Globus pallidus (tissue), 1 donor: Measurements from ENCODE around the gene HDAC8.
"Not testable (repeated sequence)": the region's sequence is repeated elsewhere in the genome, so short reads cannot be mapped to it uniquely, and the experiment has no call there.

ENCODE experiments used
- DNase-seq: peaks from one replicate; pipeline ENCODE4 v3.0.0-alpha.2; 2015; ENCODE audit warnings: low spot score

HDAC8 gene

DNA sequence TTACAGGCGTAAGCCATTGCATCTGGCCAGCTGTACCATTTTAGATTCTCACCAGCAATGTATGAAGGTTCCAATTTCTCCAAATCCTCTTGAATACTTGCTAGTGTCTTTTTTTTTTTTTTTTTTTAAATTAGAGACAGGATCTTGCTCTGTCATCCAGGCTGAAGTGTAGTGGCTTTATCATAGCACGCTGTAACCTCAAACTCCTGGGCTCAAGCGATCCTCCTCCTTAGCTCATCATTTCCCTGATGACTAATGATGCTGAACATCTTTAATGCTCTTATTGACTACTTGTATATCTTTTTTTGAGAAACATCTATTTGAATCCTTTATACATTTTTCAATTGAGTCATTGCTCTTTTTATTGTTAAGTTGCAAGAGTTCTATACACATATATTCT, 40.3 kb downstream of the HDAC8 start:
- DNase-seq, result no peak

DNA sequence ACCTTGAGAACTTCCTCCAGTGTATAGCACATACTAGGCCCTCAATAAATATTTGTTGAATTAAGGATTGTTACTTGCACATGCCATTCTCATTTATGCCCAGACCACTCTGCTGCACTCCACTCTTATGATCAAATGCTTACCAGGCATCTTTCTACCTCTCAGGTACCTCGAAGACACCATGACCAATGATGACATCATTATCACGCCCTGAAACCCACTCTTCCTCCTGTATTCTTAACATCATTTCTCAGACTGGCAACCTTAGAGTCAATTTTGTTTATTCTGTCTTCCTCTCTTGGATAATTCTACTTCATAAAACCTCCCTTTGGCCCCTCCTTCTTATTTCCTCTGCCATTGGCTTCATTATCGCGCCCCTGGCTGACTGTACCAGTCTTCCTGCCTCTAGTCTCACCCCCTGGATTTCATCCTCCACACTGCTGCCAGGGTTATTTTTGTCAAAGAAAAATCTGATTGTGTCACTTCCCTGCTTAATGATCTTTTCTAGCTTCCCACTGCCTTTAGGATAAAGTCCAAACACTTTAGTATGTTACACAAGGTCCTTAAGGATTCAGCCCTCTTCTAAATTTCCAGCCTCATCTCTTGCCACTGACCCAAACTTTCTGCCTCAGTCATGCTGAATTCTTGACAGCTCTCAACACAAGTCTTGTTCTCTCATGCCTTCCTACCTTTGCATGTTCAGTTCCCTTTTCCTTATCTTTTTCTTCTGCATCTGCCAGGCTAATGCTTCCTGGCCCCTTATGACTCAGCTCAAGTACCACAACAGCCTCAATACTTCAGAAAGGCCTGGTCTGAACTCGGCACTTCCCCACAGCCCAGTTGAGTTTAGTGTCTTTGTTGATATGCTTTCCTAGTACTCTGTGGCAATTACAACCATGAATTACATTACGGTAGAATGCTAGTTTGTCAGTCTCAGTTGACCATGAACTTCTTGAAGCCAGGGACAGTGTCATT, 45.8 kb downstream of the HDAC8 start:
- no peak for DNase-seq

DNA sequence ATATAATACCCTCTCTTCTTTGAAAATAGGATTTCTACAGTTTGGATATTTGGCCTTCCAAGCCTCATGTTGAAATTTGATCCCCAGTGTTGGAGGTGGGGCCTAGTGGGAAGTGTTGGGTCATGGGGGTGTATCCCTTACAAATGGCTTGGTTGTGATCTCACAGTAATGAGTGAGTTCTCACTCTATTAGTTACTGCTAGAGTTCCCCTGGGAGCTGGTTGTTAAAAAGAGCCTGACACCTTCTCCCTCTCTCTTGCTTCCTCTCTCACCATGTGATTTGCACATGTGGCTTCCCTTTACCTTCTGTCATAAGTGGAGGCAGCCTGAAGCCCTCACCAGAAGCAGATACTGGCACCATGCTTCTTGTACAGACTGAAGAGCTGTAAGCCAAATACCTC, 73.9 kb downstream of the HDAC8 start:
- DNase-seq, result no peak

DNA sequence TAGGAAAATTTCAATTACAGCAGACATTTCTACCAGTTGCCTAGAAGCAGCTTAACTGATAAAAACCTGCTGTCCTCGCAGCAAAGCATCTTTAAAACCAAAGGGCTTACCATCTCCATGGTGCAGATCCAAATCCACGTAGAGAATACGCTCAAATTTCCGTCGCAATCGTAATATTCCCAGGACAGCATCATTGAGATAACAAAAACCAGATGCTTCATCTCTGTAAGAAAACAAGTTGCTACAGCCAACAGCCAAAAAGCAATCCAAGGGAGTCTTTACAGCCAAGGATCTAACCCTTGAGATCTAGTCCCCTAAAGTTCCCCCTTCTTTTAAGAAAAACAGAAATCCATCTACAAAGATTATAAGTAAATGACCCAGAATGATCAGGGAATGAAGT, 77.6 kb downstream of the HDAC8 start:
- DNase-seq, result no peak

GRCh38 chrX:72492499-72492898, 80.1 kb downstream of the HDAC8 start:
- no peak for DNase-seq

- DNase-seq, result not testable (repeated sequence)
These were observed 82.4 kb downstream of the HDAC8 start for GRCh38 chrX:72490221-72490620.

- no peak for DNase-seq
These were observed 85.0 kb downstream of the HDAC8 start for GRCh38 chrX:72487661-72488060.

DNA sequence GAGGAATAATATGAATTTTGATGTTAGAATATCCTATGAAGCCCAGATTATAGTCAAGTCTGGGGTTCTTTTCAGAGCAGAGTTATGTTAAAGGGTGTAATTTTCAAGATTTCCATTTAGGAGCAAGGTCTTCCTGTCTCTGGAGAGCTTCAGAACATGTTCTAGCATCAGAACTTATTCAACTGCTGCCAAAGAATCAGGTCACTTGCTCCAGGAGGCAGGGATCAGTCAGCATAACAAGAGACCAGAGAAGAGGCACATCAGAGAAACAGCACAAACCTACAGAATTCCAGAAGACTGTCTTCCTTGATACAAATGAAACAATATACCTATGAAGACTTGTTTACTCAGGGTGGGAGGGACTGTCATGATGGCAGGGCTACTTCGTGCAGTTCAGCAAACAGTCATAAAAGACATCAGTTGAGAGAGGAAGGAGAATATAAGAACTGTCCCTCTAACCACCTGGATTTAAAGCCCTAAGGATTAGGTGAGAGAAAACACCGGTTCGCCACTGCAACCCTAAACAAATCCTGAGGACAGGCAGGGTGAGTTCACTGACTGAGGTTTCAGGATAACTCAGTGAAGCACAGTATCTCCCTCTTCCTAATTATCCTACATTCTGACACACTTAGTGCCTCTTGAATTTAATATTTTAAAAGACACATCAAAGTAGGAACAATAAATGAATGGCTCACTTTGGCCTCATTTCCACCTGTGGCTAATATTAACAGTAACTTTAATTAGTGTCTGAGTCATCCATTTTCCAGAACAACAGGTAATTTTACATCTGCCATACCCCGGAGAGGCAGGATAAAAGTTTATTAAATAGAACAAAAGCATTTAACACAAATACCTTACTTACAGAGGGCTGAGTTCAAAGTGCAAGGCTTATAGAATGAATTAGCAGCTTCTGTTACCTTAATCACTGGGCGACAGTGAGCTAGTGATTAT, 93.0 kb downstream of the HDAC8 start:
- DNase-seq, result no peak

GRCh38 chrX:72478853-72479252, 93.8 kb downstream of the HDAC8 start:
- DNase-seq, result no peak

DNA sequence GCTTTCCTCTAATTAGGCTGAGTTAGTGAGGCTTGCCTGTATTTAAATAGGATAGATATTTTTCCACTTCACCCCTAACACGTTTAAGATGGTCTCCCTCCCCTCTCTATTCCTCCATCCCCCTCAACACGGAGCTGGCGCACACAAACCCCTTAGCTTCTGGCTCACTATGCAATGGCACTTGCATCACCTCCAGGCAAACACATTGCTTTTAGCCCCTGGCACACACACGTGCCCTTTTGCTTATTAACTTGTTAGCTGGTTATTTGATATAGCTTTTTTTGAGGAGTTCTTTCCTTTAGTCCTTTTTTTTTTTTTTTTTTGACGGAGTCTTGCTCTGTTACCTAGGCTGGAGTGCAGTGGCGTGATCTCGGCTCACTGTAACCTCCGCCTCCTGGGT, 94.3 kb downstream of the HDAC8 start:
- DNase-seq, result no peak

DNA sequence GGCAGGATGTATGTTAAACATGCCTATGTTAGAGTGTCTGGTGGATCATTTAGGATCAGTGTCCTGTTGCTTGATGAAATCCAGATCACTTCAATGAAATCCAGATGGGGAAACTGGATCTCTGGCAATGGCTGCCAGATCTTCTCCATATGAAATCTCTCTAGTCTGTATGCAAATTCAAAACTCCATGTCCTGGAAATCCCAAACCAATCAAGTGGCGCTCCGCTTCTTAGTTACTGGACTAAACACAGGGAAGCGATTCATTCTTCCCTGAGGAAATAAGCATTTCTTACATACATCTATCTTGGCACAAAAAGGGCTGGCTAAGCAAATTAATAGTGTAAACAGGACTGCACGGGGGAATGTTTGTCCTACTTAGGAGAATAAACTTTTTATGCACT, 94.9 kb downstream of the HDAC8 start:
- no peak for DNase-seq

GRCh38 chrX:72477376-72477775, 95.3 kb downstream of the HDAC8 start:
- DNase-seq, result no peak

GRCh38 chrX:72475952-72476668, 96.5 kb downstream of the HDAC8 start:
- no peak for DNase-seq

DNA sequence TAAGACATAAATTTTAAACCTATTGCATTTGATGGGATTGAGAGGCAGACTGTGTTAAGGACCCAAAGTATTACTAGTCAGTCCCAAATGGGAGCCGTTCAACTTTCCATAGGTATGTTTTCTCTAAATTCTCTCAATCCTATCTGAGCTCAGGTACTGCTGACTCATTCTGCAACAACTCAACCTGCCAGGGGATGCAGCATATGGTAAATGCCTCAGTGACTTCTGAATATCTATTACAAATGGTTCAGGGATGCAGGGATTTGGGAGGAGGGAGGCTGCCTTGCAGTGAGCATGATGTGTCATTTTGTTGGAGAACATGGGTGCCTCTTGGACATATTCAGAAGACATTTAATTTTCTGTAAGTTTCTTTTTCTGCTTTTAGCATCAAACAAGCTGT, 97.3 kb downstream of the HDAC8 start:
- DNase-seq, result no peak

- no peak for DNase-seq
These were observed 102.0 kb downstream of the HDAC8 start for GRCh38 chrX:72470532-72471223.

DNA sequence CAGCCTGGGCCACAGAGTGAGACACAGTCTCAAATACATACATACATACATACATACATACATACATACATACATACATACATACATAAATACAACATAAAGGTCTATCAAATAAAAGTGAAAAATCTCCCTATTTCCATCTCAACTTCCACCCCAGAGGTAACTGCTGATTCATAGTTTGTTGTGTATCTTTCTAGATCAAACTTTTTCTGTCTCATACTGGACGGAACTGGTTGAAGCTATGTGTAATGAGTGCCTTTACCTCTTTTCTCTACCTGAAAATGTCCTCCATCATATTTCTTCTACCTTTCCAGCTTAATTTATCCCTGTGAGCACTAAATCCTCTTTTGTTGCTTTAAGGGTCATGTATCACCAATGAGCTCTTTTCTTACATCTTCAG, 102.5 kb downstream of the HDAC8 start:
- no peak for DNase-seq

- DNase-seq, result no peak
These were observed 104.0 kb downstream of the HDAC8 start for GRCh38 chrX:72468607-72469006.

GRCh38 chrX:72467135-72467534, 105.5 kb downstream of the HDAC8 start:
- no peak for DNase-seq

DNA sequence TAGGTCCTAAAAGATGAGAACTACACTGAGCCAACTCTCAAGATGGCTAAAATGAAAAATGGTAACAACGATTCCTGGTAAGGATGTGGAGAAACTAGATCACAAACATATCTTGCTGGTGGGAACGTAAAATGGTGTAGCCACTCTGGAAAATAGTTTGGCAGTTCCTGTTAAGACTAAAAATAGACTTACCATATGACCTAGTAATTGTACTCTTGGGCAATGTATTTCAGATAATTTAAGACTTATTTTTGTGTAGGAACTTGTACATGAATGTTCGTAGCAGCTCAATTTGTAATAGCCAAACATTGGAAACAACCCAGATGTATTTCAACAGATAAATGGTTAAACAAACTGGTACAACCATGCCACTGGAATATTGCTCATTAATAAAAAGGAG, 106.2 kb downstream of the HDAC8 start:
- DNase-seq, result no peak

DNA sequence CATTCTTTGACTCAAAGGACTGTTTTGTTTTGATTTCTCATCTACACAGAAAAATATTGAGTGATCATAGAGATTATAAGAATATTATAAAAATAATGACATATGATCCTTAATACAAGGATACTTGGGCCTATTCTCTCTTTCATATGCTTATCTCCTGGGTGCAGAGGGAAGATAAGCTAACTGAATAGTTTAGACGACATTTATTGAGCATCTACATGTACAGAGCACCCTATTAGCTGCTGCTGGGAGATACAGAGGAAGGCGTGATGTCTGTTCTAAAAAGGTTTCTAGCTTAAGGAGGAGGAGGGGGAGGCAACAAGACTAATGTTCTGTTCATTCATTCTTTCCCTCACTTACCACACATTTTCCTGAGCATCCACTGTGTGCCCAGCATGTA, 106.8 kb downstream of the HDAC8 start:
- no peak for DNase-seq

DNA sequence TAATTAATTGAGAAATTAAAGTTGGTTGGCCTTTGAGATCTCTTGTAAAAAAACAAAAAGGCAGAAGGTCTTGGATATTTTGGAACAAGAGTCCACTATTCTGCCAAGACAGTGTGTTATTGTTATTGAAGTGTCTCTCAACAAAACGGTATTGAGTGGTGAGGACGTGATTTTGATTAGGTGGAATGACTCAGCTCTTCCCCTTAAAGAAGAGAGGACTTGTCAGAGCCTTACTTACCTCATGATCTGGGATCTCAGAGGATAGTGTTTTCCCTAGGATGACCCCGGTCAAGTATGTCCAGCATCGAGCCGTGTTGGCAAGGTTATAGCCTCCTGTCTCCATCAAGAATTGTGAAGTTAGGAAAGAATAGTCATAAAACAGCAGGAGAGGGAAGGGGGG, 110.9 kb downstream of the HDAC8 start:
- peak; percentile 7 for DNase-seq

GRCh38 chrX:72461288-72461687, 111.4 kb downstream of the HDAC8 start:
- no peak for DNase-seq
